Activated naive CD4-positive, alpha-beta T cell treated with anti-CD3 and anti-CD28 coated beads, Interleukin-2, amount 10 ng/mL, durations not matched to agents 7 days and 5 days (primary cell): ENCODE measurements around the gene PKD2L1.

Experiments used
- CTCF ChIA-PET: fragments of 350-600 bp; sonication (Branson Sonifier 250); formaldehyde crosslinking; loops from one replicate; lab custom pipeline; 2021; ENCODE audit warnings: antibody characterized with exemption; lab: Charles Lee
- DNase-seq: peaks from one replicate; pipeline ENCODE4 v3.0.0-alpha.2; 2020
- H3K27ac Mint-ChIP-seq: one replicate; pipeline ENCODE4 v1.8.0; 2021; ENCODE audit warnings: mild to moderate bottlenecking, moderate library complexity, mixed read lengths
- H3K27me3 Mint-ChIP-seq: one replicate; pipeline ENCODE4 v1.8.0; 2021; ENCODE audit warnings: mild to moderate bottlenecking, mixed read lengths
- H3K36me3 Mint-ChIP-seq: one replicate; pipeline ENCODE4 v1.8.0; 2021; ENCODE audit warnings: mixed read lengths
- H3K4me1 Mint-ChIP-seq: one replicate; pipeline ENCODE4 v1.8.0; 2021; ENCODE audit warnings: mixed read lengths
- H3K4me3 Mint-ChIP-seq: one replicate; pipeline ENCODE4 v1.8.0; 2021; ENCODE audit warnings: mild to moderate bottlenecking, moderate library complexity, mixed read lengths
- H3K9me3 Mint-ChIP-seq: one replicate; pipeline ENCODE4 v1.8.0; 2021; ENCODE audit warnings: mixed read lengths

PKD2L1 gene

GRCh38 chr10:100362570-100363496, 32.8 kb upstream of the PKD2L1 start:
- Mint-ChIP-seq H3K4me3 (no peak overlapping the region), H3K36me3 (peaks cover 68% of the 10 kb centered on the region), H3K27me3 (no peaks in the 10 kb centered on the region), H3K9me3 (no peaks in the 10 kb centered on the region), H3K27ac (peak overlapping the region; percentile 63), H3K4me1 (peaks cover 44% of the 10 kb centered on the region)
- DNase-seq, result no peak
- CTCF ChIA-PET, result interaction anchor here (1.0 kb wide), 1 partner anchor 9 kb away, joined by 3 read pairs; no protein-coding TSS in a partner anchor

GRCh38 chr10:100360234-100360633, 30.2 kb upstream of the PKD2L1 start:
- Mint-ChIP-seq H3K4me3 (no peak overlapping the region), H3K4me1 (peaks cover 49% of the 10 kb centered on the region)

GRCh38 chr10:100359529-100360150, 29.6 kb upstream of the PKD2L1 start:
- peaks cover 51% of the 10 kb centered on the region for H3K4me1 Mint-ChIP-seq
- CTCF ChIA-PET, result interaction anchor here (1.1 to 1.6 kb wide), 2 partner anchors 10 to 11 kb away, joined by 4 to 5 read pairs; no protein-coding TSS in a partner anchor
- H3K9me3 Mint-ChIP-seq, result no peaks in the 10 kb centered on the region
- peaks cover 86% of the 10 kb centered on the region for H3K36me3 Mint-ChIP-seq
- peak overlapping the region; percentile 34 for H3K27ac Mint-ChIP-seq
- no peaks in the 10 kb centered on the region for H3K27me3 Mint-ChIP-seq
- DNase-seq, result no peak
- H3K4me3 Mint-ChIP-seq, result no peak overlapping the region

More at GRCh38 chr10:100360234-100360633, 30.2 kb upstream of the PKD2L1 start:
- CTCF ChIA-PET, result interaction anchor here (1.1 to 1.6 kb wide), 2 partner anchors 10 to 11 kb away, joined by 4 to 5 read pairs; no protein-coding TSS in a partner anchor
- H3K27me3 Mint-ChIP-seq, result no peaks in the 10 kb centered on the region
- no peaks in the 10 kb centered on the region for H3K9me3 Mint-ChIP-seq
- no peak for DNase-seq
- peaks cover 83% of the 10 kb centered on the region for H3K36me3 Mint-ChIP-seq
- H3K27ac Mint-ChIP-seq, result peak overlapping the region; percentile 34

- Mint-ChIP-seq H3K27me3 (no peaks in the 10 kb centered on the region), H3K4me1 (peaks cover 54% of the 10 kb centered on the region), H3K36me3 (peaks cover 86% of the 10 kb centered on the region), H3K27ac (no peak overlapping the region), H3K4me3 (no peak overlapping the region), H3K9me3 (no peaks in the 10 kb centered on the region)
- DNase-seq, result no peak
- CTCF ChIA-PET, result interaction anchor here (1.1 to 1.6 kb wide), 2 partner anchors 10 to 12 kb away, joined by 4 to 5 read pairs; no protein-coding TSS in a partner anchor
These were observed 29.0 kb upstream of the PKD2L1 start for GRCh38 chr10:100359030-100359432.

GRCh38 chr10:100357059-100357858, 27.2 kb upstream of the PKD2L1 start:
- Mint-ChIP-seq H3K27ac (no peak overlapping the region), H3K36me3 (peaks cover 87% of the 10 kb centered on the region)

GRCh38 chr10:100356067-100357017, 26.3 kb upstream of the PKD2L1 start:
- Mint-ChIP-seq H3K9me3 (no peaks in the 10 kb centered on the region), H3K27ac (no peak overlapping the region), H3K36me3 (peaks cover 88% of the 10 kb centered on the region), H3K4me3 (no peak overlapping the region), H3K27me3 (no peaks in the 10 kb centered on the region), H3K4me1 (peaks cover 75% of the 10 kb centered on the region)
- CTCF ChIA-PET, result no interaction called here
- DNase-seq, result no peak

More at GRCh38 chr10:100357059-100357858, 27.2 kb upstream of the PKD2L1 start:
- Mint-ChIP-seq H3K4me1 (peaks cover 66% of the 10 kb centered on the region), H3K27me3 (no peaks in the 10 kb centered on the region), H3K9me3 (no peaks in the 10 kb centered on the region), H3K4me3 (no peak overlapping the region)
- DNase-seq, result no peak
- CTCF ChIA-PET, result interaction anchor here (1.1 kb wide), 1 partner anchor 14 kb away, joined by 3 read pairs; no protein-coding TSS in a partner anchor

GRCh38 chr10:100355086-100355485, 25.1 kb upstream of the PKD2L1 start:
- H3K36me3 Mint-ChIP-seq, result peaks cover 88% of the 10 kb centered on the region
- CTCF ChIA-PET, result no interaction called here
- no peaks in the 10 kb centered on the region for H3K27me3 Mint-ChIP-seq
- DNase-seq, result no peak
- H3K4me3 Mint-ChIP-seq, result no peak overlapping the region
- peaks cover 83% of the 10 kb centered on the region for H3K4me1 Mint-ChIP-seq
- H3K27ac Mint-ChIP-seq, result peak overlapping the region; percentile 61
- no peaks in the 10 kb centered on the region for H3K9me3 Mint-ChIP-seq

GRCh38 chr10:100353770-100354485, 23.9 kb upstream of the PKD2L1 start:
- no peaks in the 10 kb centered on the region for H3K27me3 Mint-ChIP-seq
- no peaks in the 10 kb centered on the region for H3K9me3 Mint-ChIP-seq
- H3K27ac Mint-ChIP-seq, result no peak overlapping the region
- H3K4me3 Mint-ChIP-seq, result no peak overlapping the region
- CTCF ChIA-PET, result interaction anchor here (0.8 to 1.3 kb wide), 3 partner anchors 9 to 165 kb away, joined by 3 to 6 read pairs (median 4); no protein-coding TSS in a partner anchor
- peaks cover 88% of the 10 kb centered on the region for H3K36me3 Mint-ChIP-seq
- peaks cover 84% of the 10 kb centered on the region for H3K4me1 Mint-ChIP-seq
- no peak for DNase-seq

- Mint-ChIP-seq H3K36me3 (peaks cover 85% of the 10 kb centered on the region), H3K27ac (peak overlapping the region; percentile 31), H3K4me1 (peaks cover 81% of the 10 kb centered on the region), H3K27me3 (no peaks in the 10 kb centered on the region), H3K9me3 (no peaks in the 10 kb centered on the region), H3K4me3 (peak overlapping the region; percentile 99)
- no peak for DNase-seq
- CTCF ChIA-PET, result interaction anchor here (0.9 to 16.8 kb wide), 9 partner anchors 8 to 167 kb away, joined by 3 to 218 read pairs (median 4); no protein-coding TSS in a partner anchor
These were observed 21.0 kb upstream of the PKD2L1 start for GRCh38 chr10:100350914-100351485.

- H3K36me3 Mint-ChIP-seq, result peaks cover 72% of the 10 kb centered on the region
- H3K4me3 Mint-ChIP-seq, result peak overlapping the region; percentile 99
- H3K9me3 Mint-ChIP-seq, result no peaks in the 10 kb centered on the region
- no peaks in the 10 kb centered on the region for H3K27me3 Mint-ChIP-seq
- CTCF ChIA-PET, result interaction anchor here (0.6 to 16.8 kb wide), 8 partner anchors 8 to 169 kb away, joined by 3 to 218 read pairs (median 4); no protein-coding TSS in a partner anchor
- H3K27ac Mint-ChIP-seq, result peak overlapping the region; percentile 67
- DNase-seq, result no peak
- H3K4me1 Mint-ChIP-seq, result peaks cover 79% of the 10 kb centered on the region
These were observed 19.6 kb upstream of the PKD2L1 start for GRCh38 chr10:100349672-100350071.

GRCh38 chr10:100349087-100349486, 19.1 kb upstream of the PKD2L1 start:
- CTCF ChIA-PET, result interaction anchor here (0.6 to 16.8 kb wide), 10 partner anchors 10 to 258 kb away, joined by 3 to 218 read pairs (median 4); no protein-coding TSS in a partner anchor
- Mint-ChIP-seq H3K4me3 (peak overlapping the region; percentile 99), H3K27ac (peak overlapping the region; percentile 67), H3K4me1 (peaks cover 77% of the 10 kb centered on the region), H3K9me3 (no peaks in the 10 kb centered on the region), H3K27me3 (no peaks in the 10 kb centered on the region), H3K36me3 (peaks cover 66% of the 10 kb centered on the region)
- no peak for DNase-seq
